ENCODE data around the gene C3orf38. TPM values are rescaled to one million over a fixed set of nuclear protein-coding genes. Genes with fewer than 3 reads are reported as not detected.

C3orf38 gene
- total RNA-seq, 1 experiment from 2014 or later, result 24.1 TPM

DNA sequence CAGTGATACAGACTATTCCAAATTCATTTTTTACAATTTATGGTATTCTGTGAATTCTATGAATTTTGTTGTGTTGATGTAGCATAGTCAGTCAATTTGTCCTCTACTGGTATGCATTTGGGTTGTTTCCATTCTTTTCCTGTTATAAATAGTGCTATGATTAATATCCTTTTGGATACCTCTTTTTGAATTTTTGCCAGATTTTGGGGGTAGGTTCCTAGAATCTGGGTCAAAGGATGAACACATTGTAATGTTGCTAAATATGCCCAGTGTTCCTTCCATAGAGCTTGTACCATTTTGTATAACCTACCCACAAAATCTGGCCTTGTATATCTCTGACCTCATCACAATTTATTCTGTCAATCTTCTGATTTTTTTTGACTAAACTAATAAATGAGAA is 44.4 kb upstream of the C3orf38 start:
- H3K4me1 Mint-ChIP-seq, result no peaks in the 10 kb centered on the region
- H3K9me3 Mint-ChIP-seq, result peaks cover 10% of the 10 kb centered on the region
- CTCF ChIA-PET, result no interaction called here
- peaks cover 10% of the 10 kb centered on the region for H3K36me3 Mint-ChIP-seq
- H3K27ac Mint-ChIP-seq, result no peak overlapping the region
- POLR2A ChIA-PET, result no interaction called here
- DNase-seq (ENCODE audit: low spot score), result no peak
- TF ChIP-seq, protein P1, sequence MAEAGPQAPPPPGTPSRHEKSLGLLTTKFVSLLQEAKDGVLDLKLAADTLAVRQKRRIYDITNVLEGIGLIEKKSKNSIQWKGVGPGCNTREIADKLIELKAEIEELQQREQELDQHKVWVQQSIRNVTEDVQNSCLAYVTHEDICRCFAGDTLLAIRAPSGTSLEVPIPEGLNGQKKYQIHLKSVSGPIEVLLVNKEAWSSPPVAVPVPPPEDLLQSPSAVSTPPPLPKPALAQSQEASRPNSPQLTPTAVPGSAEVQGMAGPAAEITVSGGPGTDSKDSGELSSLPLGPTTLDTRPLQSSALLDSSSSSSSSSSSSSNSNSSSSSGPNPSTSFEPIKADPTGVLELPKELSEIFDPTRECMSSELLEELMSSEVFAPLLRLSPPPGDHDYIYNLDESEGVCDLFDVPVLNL (CRISPR knock-in tag; IDR thresholded peaks at IDR 0.05; ENCODE audit: borderline replicate concordance, low read depth), result no peak
- TF ChIP-seq ZNF317 (CRISPR knock-in tag; IDR thresholded peaks at IDR 0.05; ENCODE audit: borderline replicate concordance, low read depth) (no peak), FOXP4 (CRISPR knock-in tag; IDR thresholded peaks at IDR 0.05) (no peak)
- no peak overlapping the region for H3K4me3 Mint-ChIP-seq
- no peak for ATAC-seq
- H3K27me3 Mint-ChIP-seq (ENCODE audit: low read depth), result no peaks in the 10 kb centered on the region

- ATAC-seq (no peak), DNase-seq (ENCODE audit: low spot score) (no peak)
- ChIA-PET POLR2A (no interaction called here), CTCF (interaction anchor here (2.0 kb wide), 1 partner anchor 68 kb away, joined by 4 read pairs; no protein-coding TSS in a partner anchor)
- TF ChIP-seq RORB (CRISPR knock-in tag; IDR thresholded peaks at IDR 0.05) (no peak), NFATC4 (CRISPR knock-in tag; IDR thresholded peaks at IDR 0.05) (no peak), MYBL2 (CRISPR knock-in tag; IDR thresholded peaks at IDR 0.05) (no peak), USF2 (CRISPR knock-in tag; IDR thresholded peaks at IDR 0.05) (no peak), ELF4 (CRISPR knock-in tag; IDR thresholded peaks at IDR 0.05; ENCODE audit: low read depth) (no peak), GABPB1 (CRISPR knock-in tag; IDR thresholded peaks at IDR 0.05) (no peak), FOXP1 (CRISPR knock-in tag; IDR thresholded peaks at IDR 0.05; ENCODE audit: borderline replicate concordance) (no peak), TCF7 (CRISPR knock-in tag; IDR thresholded peaks at IDR 0.05; ENCODE audit: low read depth) (no peak)
- TF ChIP-seq, protein P2, sequence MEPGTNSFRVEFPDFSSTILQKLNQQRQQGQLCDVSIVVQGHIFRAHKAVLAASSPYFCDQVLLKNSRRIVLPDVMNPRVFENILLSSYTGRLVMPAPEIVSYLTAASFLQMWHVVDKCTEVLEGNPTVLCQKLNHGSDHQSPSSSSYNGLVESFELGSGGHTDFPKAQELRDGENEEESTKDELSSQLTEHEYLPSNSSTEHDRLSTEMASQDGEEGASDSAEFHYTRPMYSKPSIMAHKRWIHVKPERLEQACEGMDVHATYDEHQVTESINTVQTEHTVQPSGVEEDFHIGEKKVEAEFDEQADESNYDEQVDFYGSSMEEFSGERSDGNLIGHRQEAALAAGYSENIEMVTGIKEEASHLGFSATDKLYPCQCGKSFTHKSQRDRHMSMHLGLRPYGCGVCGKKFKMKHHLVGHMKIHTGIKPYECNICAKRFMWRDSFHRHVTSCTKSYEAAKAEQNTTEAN (CRISPR knock-in tag; IDR thresholded peaks at IDR 0.05), result no peak
- H3K4me1 Mint-ChIP-seq, result peaks cover 2% of the 10 kb centered on the region; the same call in 1 of the 2 replicates
- no peaks in the 10 kb centered on the region for H3K27me3 Mint-ChIP-seq (ENCODE audit: low read depth)
- no peaks in the 10 kb centered on the region for H3K36me3 Mint-ChIP-seq
- no peaks in the 10 kb centered on the region for H3K9me3 Mint-ChIP-seq
- no peak overlapping the region for H3K4me3 Mint-ChIP-seq
- H3K27ac Mint-ChIP-seq, result no peak overlapping the region
These were observed 37.5 kb upstream of the C3orf38 start for GRCh38 chr3:88112289-88112688.

DNA sequence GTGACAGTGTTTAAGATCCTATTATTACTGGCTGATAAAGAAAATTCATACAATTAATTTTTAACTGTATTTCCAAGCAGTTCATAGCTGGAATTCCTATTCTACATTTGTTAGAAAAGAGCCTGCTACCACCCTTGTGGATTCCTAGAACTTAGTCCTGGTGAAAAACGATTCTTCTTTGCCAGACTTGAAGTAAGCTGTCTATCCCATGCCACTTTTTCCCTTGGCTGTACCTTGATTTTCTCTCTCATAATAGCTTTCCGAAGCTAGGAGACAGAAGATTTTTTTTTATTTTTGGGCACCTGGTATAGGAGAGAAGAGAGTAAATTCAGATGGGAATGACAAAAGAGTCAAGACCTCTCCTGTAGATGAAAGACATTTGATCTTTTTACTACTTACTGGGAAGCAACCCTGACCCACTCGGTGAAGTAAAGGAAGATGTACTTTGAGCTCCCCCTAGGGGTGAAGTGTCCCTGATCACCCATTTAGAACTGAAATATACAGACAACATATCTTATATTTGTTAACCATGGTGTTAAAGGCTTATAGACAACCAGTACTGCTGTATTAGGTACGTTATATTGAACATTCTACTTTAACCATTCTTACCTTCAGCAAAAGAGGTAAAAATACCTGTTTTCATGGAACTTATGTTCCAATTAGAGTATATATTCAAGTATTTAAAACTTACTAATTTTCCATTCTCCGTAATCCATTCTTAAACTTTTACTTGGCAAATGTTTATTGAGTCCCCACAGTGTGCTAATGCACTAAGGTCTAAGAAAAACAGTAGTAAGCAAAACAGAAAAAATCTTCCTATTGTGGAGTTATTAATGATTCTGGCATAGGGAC is 36.2 kb upstream of the C3orf38 start:
- CTCF ChIA-PET, result interaction anchor here (0.6 to 2.0 kb wide), 19 partner anchors 10 to 763 kb away, joined by 3 to 17 read pairs (median 4); partner anchors contain the start of genes CGGBP1 and ZNF654
- no peaks in the 10 kb centered on the region for H3K9me3 Mint-ChIP-seq
- POLR2A ChIA-PET, result interaction anchor here (0.6 kb wide), 1 partner anchor 1270 kb away, joined by 4 read pairs; no protein-coding TSS in a partner anchor
- no peak overlapping the region for H3K27ac Mint-ChIP-seq
- H3K36me3 Mint-ChIP-seq, result peaks cover 5% of the 10 kb centered on the region; the same call in 1 of the 2 replicates
- ATAC-seq (peak; percentile 93), DNase-seq (ENCODE audit: low spot score) (peak; percentile 55)
- peaks cover 2% of the 10 kb centered on the region; the same call in 1 of the 2 replicates for H3K4me1 Mint-ChIP-seq
- H3K27me3 Mint-ChIP-seq (ENCODE audit: low read depth), result no peaks in the 10 kb centered on the region
- H3K4me3 Mint-ChIP-seq, result no peak overlapping the region
- TF ChIP-seq USF1 (CRISPR knock-in tag; IDR thresholded peaks at IDR 0.05), result no peak
- TF ChIP-seq, protein P3, sequence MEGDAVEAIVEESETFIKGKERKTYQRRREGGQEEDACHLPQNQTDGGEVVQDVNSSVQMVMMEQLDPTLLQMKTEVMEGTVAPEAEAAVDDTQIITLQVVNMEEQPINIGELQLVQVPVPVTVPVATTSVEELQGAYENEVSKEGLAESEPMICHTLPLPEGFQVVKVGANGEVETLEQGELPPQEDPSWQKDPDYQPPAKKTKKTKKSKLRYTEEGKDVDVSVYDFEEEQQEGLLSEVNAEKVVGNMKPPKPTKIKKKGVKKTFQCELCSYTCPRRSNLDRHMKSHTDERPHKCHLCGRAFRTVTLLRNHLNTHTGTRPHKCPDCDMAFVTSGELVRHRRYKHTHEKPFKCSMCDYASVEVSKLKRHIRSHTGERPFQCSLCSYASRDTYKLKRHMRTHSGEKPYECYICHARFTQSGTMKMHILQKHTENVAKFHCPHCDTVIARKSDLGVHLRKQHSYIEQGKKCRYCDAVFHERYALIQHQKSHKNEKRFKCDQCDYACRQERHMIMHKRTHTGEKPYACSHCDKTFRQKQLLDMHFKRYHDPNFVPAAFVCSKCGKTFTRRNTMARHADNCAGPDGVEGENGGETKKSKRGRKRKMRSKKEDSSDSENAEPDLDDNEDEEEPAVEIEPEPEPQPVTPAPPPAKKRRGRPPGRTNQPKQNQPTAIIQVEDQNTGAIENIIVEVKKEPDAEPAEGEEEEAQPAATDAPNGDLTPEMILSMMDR (IDR thresholded peaks at IDR 0.05), result peak; percentile 51
- TF ChIP-seq PREB (CRISPR knock-in tag; IDR thresholded peaks at IDR 0.05; ENCODE audit: borderline replicate concordance), result no peak
- TF ChIP-seq SOX15 (CRISPR knock-in tag; IDR thresholded peaks at IDR 0.05), result no peak

Data from WTC11 (cell line).